NT2/D1 (cell line): ENCODE results near the gene CD48.

Source experiments
- SUZ12 ChIP-seq: IDR thresholded peaks from 2 replicates; pipeline ENCODE4 v1.6.1; 2011; ENCODE audit not compliant: insufficient read length, insufficient read depth; ENCODE audit errors: extremely low read depth
- YY1 ChIP-seq: IDR thresholded peaks from 2 replicates; pipeline ENCODE4 v1.6.1; 2011; ENCODE audit not compliant: insufficient read length, insufficient read depth
- ZNF274 ChIP-seq: IDR thresholded peaks from 2 replicates; pipeline ENCODE4 v1.6.1; 2011; ENCODE audit warnings: mild to moderate bottlenecking, low read depth, low read length

- TF ChIP-seq SUZ12 (no peak), YY1 (no peak), ZNF274 (no peak)
Measured at GRCh38 chr1:160656737-160657136, 54.9 kb downstream of the CD48 start.
